ENCODE results near the gene TPM2. TPM values are rescaled to one million over a fixed set of nuclear protein-coding genes. Genes with fewer than 3 reads are reported as not detected.

The TPM2 gene
- polyA plus RNA-seq, 1 of the 3 experiments (the other 2 are of a cell fraction), result 620 TPM

- no peak for TF ChIP-seq TAF1 (IDR thresholded peaks at IDR 0.05; ENCODE audit: borderline replicate concordance, low read depth, low read length)
- no peak for TF ChIP-seq GATA2 (CRISPR knock-in tag; IDR thresholded peaks at IDR 0.05)
- no peak for TF ChIP-seq NRF1 (IDR thresholded peaks at IDR 0.05; ENCODE audit: low read depth, low read length)
- no peak for TF ChIP-seq SMC3 (IDR thresholded peaks at IDR 0.05; ENCODE audit: low read depth, low read length)
- no peak for TF ChIP-seq POLR2AphosphoS5 (IDR thresholded peaks at IDR 0.05; ENCODE audit: low read depth, low read length)
- no peak for TF ChIP-seq SIN3A (IDR thresholded peaks at IDR 0.05; ENCODE audit: borderline replicate concordance, low read depth, low read length)
- no peak for TF ChIP-seq EP300 (IDR thresholded peaks at IDR 0.05; ENCODE audit: borderline replicate concordance in 1 of 2, low read depth in 1 of 2, low read length in 1 of 2)
- TF ChIP-seq FOXJ3 (CRISPR knock-in tag; IDR thresholded peaks at IDR 0.05), result no peak
- no peak for TF ChIP-seq YY1 (IDR thresholded peaks at IDR 0.05; ENCODE audit: low read depth)
- TF ChIP-seq, protein P1, sequence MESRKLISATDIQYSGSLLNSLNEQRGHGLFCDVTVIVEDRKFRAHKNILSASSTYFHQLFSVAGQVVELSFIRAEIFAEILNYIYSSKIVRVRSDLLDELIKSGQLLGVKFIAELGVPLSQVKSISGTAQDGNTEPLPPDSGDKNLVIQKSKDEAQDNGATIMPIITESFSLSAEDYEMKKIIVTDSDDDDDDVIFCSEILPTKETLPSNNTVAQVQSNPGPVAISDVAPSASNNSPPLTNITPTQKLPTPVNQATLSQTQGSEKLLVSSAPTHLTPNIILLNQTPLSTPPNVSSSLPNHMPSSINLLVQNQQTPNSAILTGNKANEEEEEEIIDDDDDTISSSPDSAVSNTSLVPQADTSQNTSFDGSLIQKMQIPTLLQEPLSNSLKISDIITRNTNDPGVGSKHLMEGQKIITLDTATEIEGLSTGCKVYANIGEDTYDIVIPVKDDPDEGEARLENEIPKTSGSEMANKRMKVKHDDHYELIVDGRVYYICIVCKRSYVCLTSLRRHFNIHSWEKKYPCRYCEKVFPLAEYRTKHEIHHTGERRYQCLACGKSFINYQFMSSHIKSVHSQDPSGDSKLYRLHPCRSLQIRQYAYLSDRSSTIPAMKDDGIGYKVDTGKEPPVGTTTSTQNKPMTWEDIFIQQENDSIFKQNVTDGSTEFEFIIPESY (IDR thresholded peaks at IDR 0.05; ENCODE audit: borderline replicate concordance, low read depth), result no peak
- no peak for TF ChIP-seq FOSL2 (IDR thresholded peaks at IDR 0.05; ENCODE audit: borderline replicate concordance, low read depth)
- no peak for TF ChIP-seq RXRA (IDR thresholded peaks at IDR 0.05; ENCODE audit: borderline replicate concordance, low read depth)
- no peak for TF ChIP-seq RAD21 (IDR thresholded peaks at IDR 0.05; ENCODE audit: low read length)
- no peak for TF ChIP-seq EZH2phosphoT487 (IDR thresholded peaks at IDR 0.05; ENCODE audit: borderline replicate concordance, low read depth)
- no peak for TF ChIP-seq RFX5 (IDR thresholded peaks at IDR 0.05; ENCODE audit: low read length)
- TF ChIP-seq, protein P2, sequence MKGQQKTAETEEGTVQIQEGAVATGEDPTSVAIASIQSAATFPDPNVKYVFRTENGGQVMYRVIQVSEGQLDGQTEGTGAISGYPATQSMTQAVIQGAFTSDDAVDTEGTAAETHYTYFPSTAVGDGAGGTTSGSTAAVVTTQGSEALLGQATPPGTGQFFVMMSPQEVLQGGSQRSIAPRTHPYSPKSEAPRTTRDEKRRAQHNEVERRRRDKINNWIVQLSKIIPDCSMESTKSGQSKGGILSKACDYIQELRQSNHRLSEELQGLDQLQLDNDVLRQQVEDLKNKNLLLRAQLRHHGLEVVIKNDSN (IDR thresholded peaks at IDR 0.05; ENCODE audit: borderline replicate concordance, low read depth), result no peak
- no peak for TF ChIP-seq TEAD4 (IDR thresholded peaks at IDR 0.05; ENCODE audit: borderline replicate concordance, insufficient read depth)
- H2AFZ ChIP-seq (ENCODE audit: low read depth), result no peak overlapping the region
- H3F3A ChIP-seq (replicated peaks; ENCODE audit: insufficient read depth), result peaks cover 47% of the 10 kb centered on the region
- ChIA-PET CTCF (interaction anchor here (0.7 to 6.5 kb wide), 7 partner anchors 9 to 144 kb away, joined by 3 to 88 read pairs (median 8); partner anchors contain the start of genes CCDC107, GBA2, RGP1 and RMRP), POLR2A (interaction anchor here (0.9 kb wide), 1 partner anchor 11 kb away, joined by 5 read pairs; the partner anchor contains the start of genes GBA2 and RGP1)
- no peak overlapping the region for H3K9ac ChIP-seq
- no peaks in the 10 kb centered on the region for H3K27me3 ChIP-seq (ENCODE audit: insufficient read depth)
- no peaks in the 10 kb centered on the region for H3K9me2 ChIP-seq
- H3K4me2 ChIP-seq, result no peak overlapping the region
- H3K4me3 ChIP-seq (ENCODE audit: low read depth in 2 of 2, low read length in 1 of 2), result no peak overlapping the region
- H3K9me3 ChIP-seq, result no peaks in the 10 kb centered on the region
- peaks cover 10 to 11% of the 10 kb centered on the region in 2 experiments; a peak in 3 of 4 replicates for H3K4me1 ChIP-seq (ENCODE audit: control insufficient read depth in 1 of 2, insufficient read depth in 2 of 2, low read depth in 1 of 2, low read length in 1 of 2)
- WGBS (ENCODE audit: low lambda C conversion rate), result 82% methylated on average over 4 of the region's 4 CpGs
- no peak overlapping the region for H3K27ac ChIP-seq (ENCODE audit: low read depth in 2 of 2, low read length in 1 of 2)
- peaks cover 43% of the 10 kb centered on the region for H3K79me2 ChIP-seq (ENCODE audit: insufficient read depth)
- H4K20me1 ChIP-seq (ENCODE audit: insufficient read depth), result peaks cover 3% of the 10 kb centered on the region; the same call in 1 of the 2 replicates
- DNase-seq, result no peak
- peaks cover 65 to 79% of the 10 kb centered on the region in 2 experiments for H3K36me3 ChIP-seq (replicated peaks in 1 of 2; ENCODE audit: control insufficient read depth in 1 of 2, insufficient read depth in 2 of 2, low read length in 1 of 2)
Observed at GRCh38 chr9:35738186-35738585, 48.5 kb upstream of the TPM2 start.

Data from SK-N-SH (cell line).